GM12878 (cell line): ENCODE data around the gene DGLUCY. TPM values are rescaled to one million over a fixed set of nuclear protein-coding genes. Genes with fewer than 3 reads are reported as not detected.
"Not testable (repeated sequence)": the region's sequence is repeated elsewhere in the genome, so short reads cannot be mapped to it uniquely, and the experiment has no call there.

Experiments
- ATAC-seq: fragments of 200-7000 bp; cut with Tn5 transposase; 3 replicates; pipeline ENCODE4 v1.9.1; 2020; ENCODE audit warnings: mild to moderate bottlenecking, moderate library complexity
- BruUV-seq: library from RNA; stranded (reverse); fragments of 400-500 nt; replicated peaks from 2 replicates; lab custom pipeline; 2021; lab: Mats Ljungman, UMichigan
- CTCF ChIA-PET: fragments of 300-600 bp; sonication (Branson Sonifier 250); formaldehyde crosslinking; extraction: SDS; loops from one replicate; lab custom pipeline; 2021; ENCODE audit warnings: inconsistent platforms; lab: Yijun Ruan, JAX
- POLR2A ChIA-PET: fragments of 350-600 bp; formaldehyde crosslinking; extraction: SDS; loops from one replicate; lab custom pipeline; 2021; ENCODE audit warnings: inconsistent platforms; lab: Charles Lee
- RAD21 ChIA-PET: fragments of 300-600 bp; sonication (Branson Sonifier 250); formaldehyde crosslinking; loops from one replicate; lab custom pipeline; 2023; ENCODE audit warnings: antibody characterized with exemption; ENCODE audit not compliant: unreplicated experiment; lab: Charles Lee
- SMC1A ChIA-PET: fragments of 300-600 bp; sonication (Branson Sonifier 250); formaldehyde crosslinking; loops from one replicate; lab custom pipeline; 2023; ENCODE audit not compliant: unreplicated experiment, uncharacterized antibody; lab: Charles Lee
- DNase-seq: peaks from one replicate; pipeline ENCODE4 v3.0.0-alpha.2; 2011; ENCODE audit warnings: low read depth, low spot score
- FAIRE-seq: peaks from 3 replicates; lab custom pipeline; 2011; peaks lifted over from hg19 to GRCh38; lab: Jason Lieb, UNC
- H2AFZ ChIP-seq: 2 replicates; pipeline ENCODE4 v1.6.0; 2011; ENCODE audit warnings: low read depth, low read length, control low read depth; ENCODE audit not compliant: control insufficient read depth
- H3K27ac ChIP-seq: 2 replicates; pipeline ENCODE4 v1.5.1; 2011; ENCODE audit warnings: control low read depth; ENCODE audit not compliant: control insufficient read depth, insufficient read depth
- H3K27me3 ChIP-seq, 2 experiments: replicated peaks in 1 of 2; 2 replicates each; pipeline versions ENCODE4 v1.6.0 to v1.6.1; 2011; ENCODE audit warnings: low read length in 1 of 2; ENCODE audit not compliant: control insufficient read depth in 2 of 2, insufficient read depth in 2 of 2
- H3K36me3 ChIP-seq, 2 experiments: 2 replicates each; pipeline ENCODE4 v1.5.1; 2011; ENCODE audit warnings: low read length in 1 of 2; ENCODE audit not compliant: control insufficient read depth in 2 of 2, insufficient read depth in 2 of 2
- H3K4me1 ChIP-seq: 2 replicates; pipeline ENCODE4 v1.6.1; 2011; ENCODE audit warnings: mild to moderate bottlenecking, low read length, moderate library complexity, mixed read lengths; ENCODE audit not compliant: control insufficient read depth, insufficient read depth
- H3K4me2 ChIP-seq: 2 replicates; pipeline ENCODE4 v1.6.0; 2011; ENCODE audit warnings: control low read depth; ENCODE audit not compliant: control insufficient read depth, insufficient read depth
- H3K4me3 ChIP-seq: fragments of 200-600 bp; sonication (generic); 2 replicates; pipeline ENCODE4 v1.5.1; 2016
- H3K79me2 ChIP-seq: 2 replicates; pipeline ENCODE4 v1.6.0; 2011; ENCODE audit warnings: low read length; ENCODE audit not compliant: control insufficient read depth, insufficient read depth
- H3K9ac ChIP-seq: 2 replicates; pipeline ENCODE4 v1.8.0; 2011; ENCODE audit warnings: low read length, control low read depth, mixed read lengths; ENCODE audit not compliant: control insufficient read depth, insufficient read depth
- H3K9me3 ChIP-seq: replicated peaks from 3 replicates; pipeline ENCODE4 v1.5.1; 2011; ENCODE audit warnings: mild to moderate bottlenecking, low read length; ENCODE audit not compliant: control insufficient read depth, insufficient read depth
- H4K20me1 ChIP-seq: 2 replicates; pipeline ENCODE4 v1.6.0; 2011; ENCODE audit not compliant: control insufficient read depth, insufficient read depth
- EZH2 ChIP-seq: IDR thresholded peaks from 2 replicates; pipeline ENCODE4 v1.6.1; 2012; ENCODE audit warnings: low read depth, mild to moderate bottlenecking, control low read depth, inconsistent platforms, low read length, borderline replicate concordance; ENCODE audit not compliant: control insufficient read depth
- WGBS: methylation state at CpG from one replicate; pipeline ENCODE4 v1.1.6; 2016; ENCODE audit warnings: low lambda C conversion rate; ENCODE audit not compliant: insufficient replicate concordance, insufficient coverage; ENCODE audit errors: missing lambda C conversion rate; 5-methylcytosine and 5-hydroxymethylcytosine counted together
- in situ Hi-C: fragments of 300-500 bp; cut with MboI; formaldehyde crosslinking; loops from 9 replicates; pipeline ENCODE4 v1.14.3; 2018; ENCODE audit warnings: mixed read lengths
- intact Hi-C: fragments of 100-400 bp; cut with micrococcal nuclease; formaldehyde crosslinking; loops from one replicate; pipeline ENCODE4 v1.14.2; 2022; ENCODE audit not compliant: unreplicated experiment
- polyA plus RNA-seq, 11 experiments: library from polyadenylated mRNA; depleted of rRNA in 4 of 11; unstranded in 6 of 11; stranded (reverse) in 5 of 11; fragments of >200 nt; fragmentation: Nextera tagmentation in 4 of 11; fragmentation: Illumina TruSeq in 1 of 11; extraction: Ambion mirVana in 4 of 11; extraction: Trizol in 1 of 11; gene quantifications; 1 replicate in 1 of 11; 2 replicates in 10 of 11; pipeline versions ENCODE4 v1.2.1 to v1.2.3, GENCODE V29; 2011 to 2016; ENCODE audit warnings: inconsistent platforms in 2 of 11, missing spikeins in 2 of 11, low read depth in 1 of 11
- total RNA-seq, 4 experiments: library from RNA; depleted of rRNA in 3 of 4; stranded (reverse); fragments of >200 nt in 3 of 4; fragmentation: Illumina TruSeq in 1 of 4; extraction: Trizol in 1 of 4; gene quantifications; 2 replicates each; pipeline versions ENCODE4 v1.2.1 to v1.2.3, GENCODE V29; 2013 to 2021
- TF ChIP-seq, protein P1 (sequence below), 3 experiments: IDR thresholded peaks in 2 of 3; conservative IDR thresholded peaks in 1 of 3; 2 replicates each; pipeline ENCODE4 v1.5.1; 2011; ENCODE audit warnings: low read depth in 3 of 3, low read length in 3 of 3, mild to moderate bottlenecking in 3 of 3, control low read depth in 2 of 3, moderate library complexity in 2 of 3, inconsistent platforms in 1 of 3, mixed read lengths in 1 of 3; ENCODE audit not compliant: control insufficient read depth in 2 of 3, insufficient read depth in 1 of 3; ENCODE audit errors: extremely low read depth in 1 of 3

DGLUCY gene
- total and polyA plus RNA-seq, 10 of the 15 experiments (the other 5 are each of a cell fraction or from before 2014, with no cell fraction given) = 15.0 to 70.3 (median 55.1) TPM

DNA sequence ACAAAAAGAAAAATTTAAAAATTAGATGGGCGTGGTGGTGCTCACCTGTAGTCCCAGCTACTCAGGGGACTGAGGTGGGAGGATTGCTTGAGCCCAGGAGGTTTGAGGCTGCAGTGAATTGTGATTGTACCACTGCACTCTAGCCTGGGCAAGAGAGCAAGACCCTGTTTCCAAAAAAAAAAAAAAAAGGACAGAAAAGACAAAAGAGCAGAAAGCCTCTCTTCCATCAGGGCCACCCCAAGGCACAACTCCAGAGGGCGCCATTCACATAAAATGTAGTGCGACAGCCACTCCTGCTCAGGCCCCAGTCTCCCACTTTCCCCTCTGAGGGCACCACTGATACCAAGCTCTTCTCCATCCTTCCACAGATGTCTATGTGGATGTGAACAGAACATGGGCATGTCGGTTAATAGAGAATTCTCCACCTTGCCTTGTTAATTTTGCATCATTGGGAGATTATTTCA, 41.8 kb downstream of the DGLUCY start:
- TF ChIP-seq, protein P1, sequence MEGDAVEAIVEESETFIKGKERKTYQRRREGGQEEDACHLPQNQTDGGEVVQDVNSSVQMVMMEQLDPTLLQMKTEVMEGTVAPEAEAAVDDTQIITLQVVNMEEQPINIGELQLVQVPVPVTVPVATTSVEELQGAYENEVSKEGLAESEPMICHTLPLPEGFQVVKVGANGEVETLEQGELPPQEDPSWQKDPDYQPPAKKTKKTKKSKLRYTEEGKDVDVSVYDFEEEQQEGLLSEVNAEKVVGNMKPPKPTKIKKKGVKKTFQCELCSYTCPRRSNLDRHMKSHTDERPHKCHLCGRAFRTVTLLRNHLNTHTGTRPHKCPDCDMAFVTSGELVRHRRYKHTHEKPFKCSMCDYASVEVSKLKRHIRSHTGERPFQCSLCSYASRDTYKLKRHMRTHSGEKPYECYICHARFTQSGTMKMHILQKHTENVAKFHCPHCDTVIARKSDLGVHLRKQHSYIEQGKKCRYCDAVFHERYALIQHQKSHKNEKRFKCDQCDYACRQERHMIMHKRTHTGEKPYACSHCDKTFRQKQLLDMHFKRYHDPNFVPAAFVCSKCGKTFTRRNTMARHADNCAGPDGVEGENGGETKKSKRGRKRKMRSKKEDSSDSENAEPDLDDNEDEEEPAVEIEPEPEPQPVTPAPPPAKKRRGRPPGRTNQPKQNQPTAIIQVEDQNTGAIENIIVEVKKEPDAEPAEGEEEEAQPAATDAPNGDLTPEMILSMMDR (IDR thresholded peaks at IDR 0.05 in 2 of 3, conservative IDR thresholded peaks at IDR 0.05 in 1 of 3; ENCODE audit: control insufficient read depth in 2 of 3, extremely low read depth in 1 of 3, insufficient read depth in 1 of 3, low read depth in 3 of 3, low read length in 3 of 3) = peak in 1 of 3 experiments; percentile 16; a peak in 1 of 6 replicates
- TF ChIP-seq EZH2 = no peak
- TF ChIP-seq, all 136 proteins: peak for 1
- intact Hi-C loops (no loop called here), in situ Hi-C loops (no loop called here)
- Histone ChIP-seq H3K9ac (no peak overlapping the region), H3K4me1 (no peaks in the 10 kb centered on the region), H3K36me3 (peaks cover 17 to 19% of the 10 kb centered on the region in 2 experiments; a peak in 3 of 4 replicates), H3K27ac (no peak overlapping the region), H3K79me2 (no peaks in the 10 kb centered on the region), H3K4me3 (no peak overlapping the region), H2AFZ (no peak overlapping the region), H3K4me2 (no peak overlapping the region), H3K27me3 (no peaks in the 10 kb centered on the region), H3K9me3 (no peaks in the 10 kb centered on the region), H4K20me1 (no peaks in the 10 kb centered on the region)
- ChIA-PET RAD21 (no interaction called here), SMC1A (interaction anchor here (1.0 kb wide), 1 partner anchor 95 kb away, joined by 3 read pairs; the partner anchor contains the start of gene RPS6KA5), CTCF (interaction anchor here (0.6 kb wide), 1 partner anchor 168 kb away, joined by 3 read pairs; no protein-coding TSS in a partner anchor), POLR2A (no interaction called here)
- no peak for DNase-seq
- FAIRE-seq = no peak
- 94% methylated on average over 4 of the region's 4 CpGs for WGBS
- ATAC-seq = no peak
- no TSS peak for BruUV-seq

GRCh38 chr14:91156142-91156666, 42.3 kb downstream of the DGLUCY start:
- FAIRE-seq, H3K4me2 ChIP-seq, DNase-seq, H3K9me3 ChIP-seq, H3K9ac ChIP-seq, intact Hi-C loops, in situ Hi-C loops, H3K27me3 ChIP-seq, H4K20me1 ChIP-seq, H3K4me1 ChIP-seq, H3K4me3 ChIP-seq, H2AFZ ChIP-seq, POLR2A ChIA-PET, H3K27ac ChIP-seq, RAD21 ChIA-PET, H3K79me2 ChIP-seq, ATAC-seq, BruUV-seq, CTCF ChIA-PET: not testable (repeated sequence)
- peaks cover 18 to 21% of the 10 kb centered on the region in 2 experiments; a peak in 3 of 4 replicates for H3K36me3 ChIP-seq
- SMC1A ChIA-PET = interaction anchor here (1.0 kb wide), 1 partner anchor 96 kb away, joined by 3 read pairs; the partner anchor contains the start of gene RPS6KA5
- WGBS = 78% methylated on average over 5 of the region's 9 CpGs

GRCh38 chr14:91156877-91157276, 43.0 kb downstream of the DGLUCY start:
- H3K4me2 ChIP-seq, H3K27ac ChIP-seq, H3K27me3 ChIP-seq, RAD21 ChIA-PET, intact Hi-C loops, FAIRE-seq, DNase-seq, H3K9ac ChIP-seq, H3K79me2 ChIP-seq, H4K20me1 ChIP-seq, in situ Hi-C loops, SMC1A ChIA-PET, H3K4me1 ChIP-seq, H3K4me3 ChIP-seq, BruUV-seq, POLR2A ChIA-PET, ATAC-seq, CTCF ChIA-PET, H2AFZ ChIP-seq, H3K9me3 ChIP-seq: not testable (repeated sequence)
- H3K36me3 ChIP-seq = peaks cover 20 to 24% of the 10 kb centered on the region in 2 experiments; a peak in 3 of 4 replicates
